B cell (primary cell): Measurements from ENCODE around the gene OR8A1.

Source experiments
- EZH2 ChIP-seq: IDR thresholded peaks from 2 replicates; pipeline ENCODE4 v1.6.1; 2012; ENCODE audit warnings: borderline replicate concordance, low read depth, mild to moderate bottlenecking, moderate library complexity, low read length; ENCODE audit not compliant: insufficient read depth, poor library complexity, severe bottlenecking
- TF ChIP-seq, protein P1 (sequence below): fragments of 200-600 bp; IDR thresholded peaks from one replicate; pipeline ENCODE4 v1.8.0; 2022; ENCODE audit warnings: antibody characterized with exemption, mild to moderate bottlenecking

GRCh38 chr11:124586238-124586860 is 16.6 kb downstream of the OR8A1 start:
- TF ChIP-seq, protein P1, sequence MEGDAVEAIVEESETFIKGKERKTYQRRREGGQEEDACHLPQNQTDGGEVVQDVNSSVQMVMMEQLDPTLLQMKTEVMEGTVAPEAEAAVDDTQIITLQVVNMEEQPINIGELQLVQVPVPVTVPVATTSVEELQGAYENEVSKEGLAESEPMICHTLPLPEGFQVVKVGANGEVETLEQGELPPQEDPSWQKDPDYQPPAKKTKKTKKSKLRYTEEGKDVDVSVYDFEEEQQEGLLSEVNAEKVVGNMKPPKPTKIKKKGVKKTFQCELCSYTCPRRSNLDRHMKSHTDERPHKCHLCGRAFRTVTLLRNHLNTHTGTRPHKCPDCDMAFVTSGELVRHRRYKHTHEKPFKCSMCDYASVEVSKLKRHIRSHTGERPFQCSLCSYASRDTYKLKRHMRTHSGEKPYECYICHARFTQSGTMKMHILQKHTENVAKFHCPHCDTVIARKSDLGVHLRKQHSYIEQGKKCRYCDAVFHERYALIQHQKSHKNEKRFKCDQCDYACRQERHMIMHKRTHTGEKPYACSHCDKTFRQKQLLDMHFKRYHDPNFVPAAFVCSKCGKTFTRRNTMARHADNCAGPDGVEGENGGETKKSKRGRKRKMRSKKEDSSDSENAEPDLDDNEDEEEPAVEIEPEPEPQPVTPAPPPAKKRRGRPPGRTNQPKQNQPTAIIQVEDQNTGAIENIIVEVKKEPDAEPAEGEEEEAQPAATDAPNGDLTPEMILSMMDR: peak; percentile 84
- TF ChIP-seq EZH2: no peak
